Measurements from ENCODE around the gene ESRRA. TPM values are rescaled to one million over a fixed set of nuclear protein-coding genes. Genes with fewer than 3 reads are reported as not detected.
A peak's percentile ranks its signal among the peaks of the same experiment; 100 is the strongest.

ESRRA gene
- total RNA-seq, 1 experiment from 2014 or later: 61.0 TPM

GRCh38 chr11:64281957-64282770, 23.2 kb upstream of the ESRRA start:
- Histone ChIP-seq H3K36me3 (ENCODE audit: low read depth) (no peaks in the 10 kb centered on the region), H3K4me1 (replicated peaks; ENCODE audit: insufficient read depth) (peaks cover 23% of the 10 kb centered on the region), H3K4me3 (no peak overlapping the region), H2AFZ (no peak overlapping the region), H3K4me2 (no peak overlapping the region), H3K9me2 (ENCODE audit: insufficient read depth) (no peaks in the 10 kb centered on the region), H4K20me1 (ENCODE audit: insufficient read depth) (no peaks in the 10 kb centered on the region), H3K27ac (no peak overlapping the region), H3F3A (ENCODE audit: insufficient read depth, low read depth) (peaks cover 26% of the 10 kb centered on the region; the same call in 1 of the 2 replicates), H3K79me2 (ENCODE audit: low read depth) (peaks cover 15% of the 10 kb centered on the region; the same call in 1 of the 2 replicates), H3K9me3 (ENCODE audit: insufficient read depth, low read depth) (no peaks in the 10 kb centered on the region), H3K27me3 (ENCODE audit: insufficient read depth, low read depth) (no peaks in the 10 kb centered on the region)
- no peak for TF ChIP-seq EZH2 (IDR thresholded peaks at IDR 0.05; ENCODE audit: low read depth)
- no peak for TF ChIP-seq CTCF (conservative IDR thresholded peaks at IDR 0.05)
- intact Hi-C loops (cut with micrococcal nuclease; ENCODE audit: unreplicated experiment): no loop called here
- ChIA-PET CTCF (interaction anchor here (0.6 to 0.7 kb wide), 2 partner anchors 75 to 96 kb away, joined by 3 to 7 read pairs; partner anchors contain the start of gene STIP1), POLR2A (ENCODE audit: unreplicated experiment) (interaction anchor here (0.6 kb wide), 1 partner anchor 30 kb away, joined by 7 read pairs; no protein-coding TSS in a partner anchor)
- no TSS peak for BruUV-seq (replicated peaks)
- DNase-seq: peak in 1 of 2 experiments; percentile 21

DNA sequence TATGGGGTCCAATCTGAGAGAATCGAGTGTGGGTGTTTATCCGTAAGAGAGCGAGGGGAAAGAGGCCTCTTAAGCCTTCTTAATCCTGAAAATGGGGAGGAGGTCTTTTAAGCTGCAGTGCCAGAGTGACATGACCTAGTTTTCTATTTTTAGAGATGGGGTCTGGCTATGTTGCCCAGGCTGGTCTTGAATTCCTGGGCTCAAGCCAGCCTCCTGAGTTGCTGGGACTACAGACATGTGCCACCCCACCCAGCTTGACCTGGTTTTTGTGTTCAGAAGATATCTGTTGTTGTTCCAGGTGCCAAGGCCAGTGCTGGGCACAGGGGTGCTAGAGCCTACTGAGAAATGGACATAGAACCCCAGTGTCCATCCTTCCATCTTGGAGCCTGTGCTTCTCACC, 22.2 kb upstream of the ESRRA start:
- CTCF ChIA-PET: interaction anchor here (0.6 to 0.7 kb wide), 3 partner anchors 23 to 98 kb away, joined by 3 to 7 read pairs (median 3); no protein-coding TSS in a partner anchor
- Histone ChIP-seq H3K4me2 (peak overlapping the region; percentile 82; the same call in 1 of the 2 replicates), H3K27me3 (ENCODE audit: insufficient read depth, low read depth) (no peaks in the 10 kb centered on the region), H3K4me3 (no peak overlapping the region), H3K27ac (no peak overlapping the region), H2AFZ (no peak overlapping the region), H3F3A (ENCODE audit: insufficient read depth, low read depth) (peaks cover 17% of the 10 kb centered on the region; the same call in 1 of the 2 replicates), H3K4me1 (replicated peaks; ENCODE audit: insufficient read depth) (peaks cover 22% of the 10 kb centered on the region), H3K36me3 (ENCODE audit: low read depth) (no peaks in the 10 kb centered on the region), H4K20me1 (ENCODE audit: insufficient read depth) (no peaks in the 10 kb centered on the region), H3K9me3 (ENCODE audit: insufficient read depth, low read depth) (no peaks in the 10 kb centered on the region), H3K9me2 (ENCODE audit: insufficient read depth) (no peaks in the 10 kb centered on the region), H3K79me2 (ENCODE audit: low read depth) (peaks cover 15% of the 10 kb centered on the region; the same call in 1 of the 2 replicates)
- intact Hi-C loops (cut with micrococcal nuclease; ENCODE audit: unreplicated experiment): no loop called here
- POLR2A ChIA-PET (ENCODE audit: unreplicated experiment): no interaction called here
- no peak for TF ChIP-seq CTCF (conservative IDR thresholded peaks at IDR 0.05)
- DNase-seq: peak in 1 of 2 experiments; percentile 15
- no TSS peak for BruUV-seq (replicated peaks)

DNA sequence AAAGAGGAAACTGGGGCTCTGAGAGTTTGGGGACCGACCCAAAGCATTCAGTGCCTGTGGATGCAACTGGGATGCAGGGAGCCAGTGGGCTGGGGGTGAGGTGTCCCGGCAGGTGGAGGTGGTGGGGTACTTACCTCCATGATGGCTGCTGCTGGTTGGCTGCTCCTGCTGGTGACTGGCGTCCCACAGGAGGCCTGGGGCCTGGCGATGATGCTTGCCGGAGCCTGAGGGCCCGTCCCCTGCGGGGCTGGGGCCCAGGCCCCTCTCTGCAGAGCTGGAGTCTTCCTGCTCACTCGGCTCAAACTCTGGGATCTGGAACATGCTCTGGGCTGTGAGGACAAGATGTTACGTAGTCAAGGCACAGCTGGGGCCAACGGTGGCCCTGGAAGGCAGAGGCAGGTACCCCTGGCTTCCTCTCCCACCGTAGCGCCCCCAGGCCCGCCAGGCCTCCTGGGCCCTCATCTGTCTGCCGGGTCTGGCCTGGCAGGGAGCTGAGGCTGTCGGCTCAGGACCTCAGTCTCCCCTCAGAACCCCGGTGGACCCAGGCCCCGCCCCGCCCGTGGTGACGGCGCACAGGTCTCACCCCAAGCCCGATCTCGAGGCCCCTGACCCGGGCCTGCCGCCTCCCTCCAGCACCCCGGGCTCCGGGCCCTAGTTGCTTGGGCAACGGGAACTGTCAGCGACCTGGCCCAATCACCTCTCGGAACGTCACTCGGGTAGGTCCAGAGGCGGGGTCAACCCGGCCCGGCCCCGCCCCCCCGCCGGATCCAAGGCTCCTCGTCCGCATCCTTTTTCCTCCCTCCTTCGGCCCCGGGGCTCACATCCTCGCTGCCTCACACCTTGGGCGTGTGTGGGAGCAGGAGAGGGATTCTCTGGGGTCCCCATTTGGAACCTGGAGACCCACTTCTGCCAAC, 21.0 kb upstream of the ESRRA start, which contains the start of gene BAD:
Gene BAD, minus strand, starts transcription at position 618 of the 914 bp plus-strand sequence. Its CDS starts 297 bp downstream, at position 321.
- ChIA-PET CTCF (interaction anchor here (0.6 to 1.5 kb wide), 7 partner anchors 13 to 564 kb away, joined by 3 to 7 read pairs (median 4); no protein-coding TSS in a partner anchor), POLR2A (ENCODE audit: unreplicated experiment) (interaction anchor here (0.5 to 0.7 kb wide), 3 partner anchors 13 to 17 kb away, joined by 3 to 5 read pairs (median 5); no protein-coding TSS in a partner anchor)
- H3K36me3 ChIP-seq (ENCODE audit: low read depth): no peaks in the 10 kb centered on the region
- H4K20me1 ChIP-seq (ENCODE audit: insufficient read depth): no peaks in the 10 kb centered on the region
- DNase-seq: peak; percentile 87 to 95
- H3K9me3 ChIP-seq (ENCODE audit: insufficient read depth, low read depth): no peaks in the 10 kb centered on the region
- peaks cover 15% of the 10 kb centered on the region; the same call in 1 of the 2 replicates for H3K79me2 ChIP-seq (ENCODE audit: low read depth)
- no peaks in the 10 kb centered on the region for H3K27me3 ChIP-seq (ENCODE audit: insufficient read depth, low read depth)
- peaks cover 22% of the 10 kb centered on the region for H3K4me1 ChIP-seq (replicated peaks; ENCODE audit: insufficient read depth)
- H3K27ac ChIP-seq: peak within 1 kb of the TSS; percentile 54
- no peaks in the 10 kb centered on the region for H3K9me2 ChIP-seq (ENCODE audit: insufficient read depth)
- H2AFZ ChIP-seq: peak within 1 kb of the TSS; percentile 83
- no peak for TF ChIP-seq EZH2 (IDR thresholded peaks at IDR 0.05; ENCODE audit: low read depth)
- no peak for TF ChIP-seq CTCF (conservative IDR thresholded peaks at IDR 0.05)
- intact Hi-C loops (cut with micrococcal nuclease; ENCODE audit: unreplicated experiment): loop anchor here (1.0 kb wide), 1 partner anchor 21 kb away; the partner anchor contains the start of gene ESRRA
- peak within 1 kb of the TSS; percentile 82 for H3K4me2 ChIP-seq
- no TSS peak for BruUV-seq (replicated peaks)
- peak within 1 kb of the TSS; percentile 67 for H3K4me3 ChIP-seq
- peaks cover 17% of the 10 kb centered on the region; the same call in 1 of the 2 replicates for H3F3A ChIP-seq (ENCODE audit: insufficient read depth, low read depth)
